HL-60 (cell line): ENCODE data around the gene GLMP.

Source experiments
- POLR2AphosphoS5 ChIP-seq: IDR thresholded peaks from 2 replicates; pipeline ENCODE4 v1.6.1; 2012; ENCODE audit warnings: low read depth
- TF ChIP-seq, protein P1 (sequence below): IDR thresholded peaks from one replicate; pipeline ENCODE4 v1.5.1; 2011; ENCODE audit warnings: low read length, control low read depth, inconsistent platforms; ENCODE audit not compliant: insufficient read depth

DNA sequence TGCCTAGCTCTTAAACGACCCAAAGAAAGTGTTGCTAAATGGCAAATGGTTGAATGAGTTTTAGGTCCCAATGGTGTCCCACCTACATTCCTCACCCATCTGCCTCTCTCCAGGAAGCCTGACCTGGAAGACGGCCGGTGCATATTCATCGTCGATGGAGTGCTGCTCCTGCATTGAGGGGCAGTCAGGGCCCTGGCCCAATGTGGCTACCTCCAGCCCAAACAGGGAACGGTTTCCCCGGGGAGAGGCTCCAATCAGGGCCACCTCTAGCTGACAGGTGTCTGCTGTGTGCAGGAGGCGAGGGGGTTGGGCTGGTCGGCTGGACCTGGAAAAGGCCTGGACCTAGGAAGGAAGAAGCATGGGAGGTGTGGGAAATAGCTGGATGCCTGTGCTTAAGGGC, 1.6 kb downstream of the GLMP start:
- TF ChIP-seq, protein P1, sequence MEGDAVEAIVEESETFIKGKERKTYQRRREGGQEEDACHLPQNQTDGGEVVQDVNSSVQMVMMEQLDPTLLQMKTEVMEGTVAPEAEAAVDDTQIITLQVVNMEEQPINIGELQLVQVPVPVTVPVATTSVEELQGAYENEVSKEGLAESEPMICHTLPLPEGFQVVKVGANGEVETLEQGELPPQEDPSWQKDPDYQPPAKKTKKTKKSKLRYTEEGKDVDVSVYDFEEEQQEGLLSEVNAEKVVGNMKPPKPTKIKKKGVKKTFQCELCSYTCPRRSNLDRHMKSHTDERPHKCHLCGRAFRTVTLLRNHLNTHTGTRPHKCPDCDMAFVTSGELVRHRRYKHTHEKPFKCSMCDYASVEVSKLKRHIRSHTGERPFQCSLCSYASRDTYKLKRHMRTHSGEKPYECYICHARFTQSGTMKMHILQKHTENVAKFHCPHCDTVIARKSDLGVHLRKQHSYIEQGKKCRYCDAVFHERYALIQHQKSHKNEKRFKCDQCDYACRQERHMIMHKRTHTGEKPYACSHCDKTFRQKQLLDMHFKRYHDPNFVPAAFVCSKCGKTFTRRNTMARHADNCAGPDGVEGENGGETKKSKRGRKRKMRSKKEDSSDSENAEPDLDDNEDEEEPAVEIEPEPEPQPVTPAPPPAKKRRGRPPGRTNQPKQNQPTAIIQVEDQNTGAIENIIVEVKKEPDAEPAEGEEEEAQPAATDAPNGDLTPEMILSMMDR: no peak
- TF ChIP-seq POLR2AphosphoS5: no peak
